GM19099 (cell line): ENCODE data around the gene TNRC6C.

ENCODE experiments used
- POLR2A ChIP-seq: IDR thresholded peaks from 3 replicates; pipeline ENCODE4 v1.6.1; 2011; ENCODE audit warnings: low read depth; ENCODE audit not compliant: insufficient read length; ENCODE audit errors: extremely low read depth

TNRC6C gene

DNA sequence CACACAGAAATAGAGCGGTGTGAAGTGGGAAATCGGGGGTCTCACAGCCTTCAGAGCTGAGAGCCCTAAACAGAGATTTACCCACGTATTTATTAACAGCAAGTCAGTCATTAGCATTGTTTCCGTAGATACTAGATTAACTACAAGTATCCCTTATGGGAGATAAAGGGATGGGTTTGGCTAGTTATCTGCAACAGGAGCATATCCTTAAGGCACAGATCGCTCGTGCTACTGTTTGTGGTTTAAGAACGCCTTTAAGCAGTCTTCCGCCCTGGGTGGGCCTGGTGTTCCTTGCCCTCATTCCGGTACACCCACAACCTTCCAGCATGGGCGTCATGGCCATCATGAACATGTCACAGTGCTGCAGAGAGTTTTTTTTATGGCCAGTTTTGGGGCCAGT lies 143.0 kb downstream of the TNRC6C start:
- no peak for TF ChIP-seq POLR2A

- TF ChIP-seq POLR2A: no peak
Observed at GRCh38 chr17:78103311-78103710, 144.8 kb downstream of the TNRC6C start.

DNA sequence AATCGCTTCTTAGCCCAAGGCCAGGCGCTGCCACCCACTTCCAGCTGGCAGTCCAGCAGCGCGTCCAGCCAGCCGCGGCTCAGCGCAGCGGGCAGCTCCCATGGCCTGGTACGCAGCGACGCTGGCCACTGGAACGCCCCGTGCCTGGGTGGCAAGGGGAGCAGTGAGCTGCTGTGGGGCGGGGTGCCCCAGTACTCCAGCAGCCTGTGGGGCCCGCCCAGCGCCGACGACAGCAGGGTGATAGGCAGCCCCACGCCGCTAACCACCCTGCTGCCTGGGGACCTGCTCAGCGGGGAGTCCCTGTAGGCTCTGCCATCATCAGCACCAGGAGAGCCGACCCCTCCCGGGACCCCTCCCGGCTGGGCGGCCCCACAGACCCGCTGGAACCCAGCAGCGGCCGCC lies 146.0 kb downstream of the TNRC6C start:
- no peak for TF ChIP-seq POLR2A

DNA sequence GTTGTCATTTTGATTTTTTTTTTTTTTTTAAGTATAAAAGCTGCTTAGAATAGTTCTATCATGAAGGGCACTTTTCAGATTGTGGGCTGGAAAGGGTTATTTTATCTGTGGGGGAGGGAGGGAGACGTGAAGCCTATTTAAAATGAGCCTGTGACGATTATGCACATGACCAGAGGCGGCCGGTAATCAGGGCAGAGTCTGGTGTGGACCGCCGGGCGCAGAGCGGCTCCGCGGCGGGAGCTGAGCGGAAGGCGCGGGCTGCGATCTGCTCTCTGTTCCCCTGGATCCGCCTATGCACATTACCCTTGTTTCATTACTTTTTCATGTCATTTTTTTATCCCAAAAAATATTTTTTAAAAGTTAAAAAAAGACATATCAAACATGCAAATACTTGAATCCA lies 146.6 kb downstream of the TNRC6C start:
- TF ChIP-seq POLR2A: no peak

- no peak for TF ChIP-seq POLR2A
Observed at GRCh38 chr17:78105551-78105950, 147.0 kb downstream of the TNRC6C start.

DNA sequence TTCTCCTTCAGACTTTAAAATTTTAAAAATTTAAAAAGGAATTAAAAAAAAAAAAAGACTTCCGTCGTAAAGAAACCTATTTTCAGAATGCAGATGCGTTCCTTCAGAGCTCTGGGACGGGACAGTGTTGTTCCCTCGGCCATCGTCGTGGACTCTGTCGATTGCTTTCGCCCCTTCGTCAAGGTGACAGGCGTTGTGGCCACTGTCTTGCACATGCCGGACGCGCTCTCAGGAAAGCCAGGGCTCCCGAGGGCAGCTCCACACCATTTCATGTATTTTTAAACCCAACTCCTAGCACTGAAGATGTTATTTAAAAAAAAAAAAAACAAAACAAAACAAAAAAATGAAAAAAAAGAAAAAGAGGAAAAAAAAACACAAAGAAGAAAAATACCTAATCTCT lies 147.7 kb downstream of the TNRC6C start:
- no peak for TF ChIP-seq POLR2A

DNA sequence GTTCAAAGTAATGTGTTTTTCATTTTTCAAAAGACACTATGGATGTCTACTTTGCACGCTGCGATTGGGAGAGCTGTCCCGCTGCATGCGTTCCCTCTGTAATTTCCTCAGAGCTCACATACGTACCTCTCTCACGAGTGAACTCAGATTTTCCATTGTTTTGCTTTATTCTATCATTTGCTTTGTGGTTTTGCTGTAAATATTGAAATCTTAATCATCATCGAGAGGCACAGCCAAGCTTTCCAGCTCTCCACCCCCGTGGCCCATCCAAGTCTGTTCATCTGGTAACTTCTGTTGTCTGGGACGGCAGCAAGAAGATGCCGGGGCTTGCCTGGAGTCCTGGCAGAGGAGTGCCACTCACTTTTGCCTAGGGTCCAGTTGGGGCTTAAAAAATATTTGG lies 149.0 kb downstream of the TNRC6C start:
- TF ChIP-seq POLR2A: no peak

- TF ChIP-seq POLR2A: no peak
Observed at GRCh38 chr17:78107976-78108725, 149.6 kb downstream of the TNRC6C start.

GRCh38 chr17:78108726-78109488 lies 150.4 kb downstream of the TNRC6C start:
- no peak for TF ChIP-seq POLR2A

DNA sequence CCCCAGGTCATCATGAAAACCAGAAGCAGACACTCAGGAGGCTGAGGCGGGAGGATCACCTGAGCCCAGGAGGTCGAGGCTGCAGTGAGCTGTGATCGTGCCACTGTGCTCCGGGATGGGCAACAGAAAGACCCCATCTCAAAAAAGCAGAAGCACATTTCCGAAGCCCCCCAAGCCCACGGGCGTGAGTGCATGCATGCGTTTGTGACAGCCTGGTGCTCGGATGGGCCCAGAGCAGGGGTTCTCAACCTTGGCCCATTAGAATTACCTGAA lies 150.9 kb downstream of the TNRC6C start:
- TF ChIP-seq POLR2A: no peak

DNA sequence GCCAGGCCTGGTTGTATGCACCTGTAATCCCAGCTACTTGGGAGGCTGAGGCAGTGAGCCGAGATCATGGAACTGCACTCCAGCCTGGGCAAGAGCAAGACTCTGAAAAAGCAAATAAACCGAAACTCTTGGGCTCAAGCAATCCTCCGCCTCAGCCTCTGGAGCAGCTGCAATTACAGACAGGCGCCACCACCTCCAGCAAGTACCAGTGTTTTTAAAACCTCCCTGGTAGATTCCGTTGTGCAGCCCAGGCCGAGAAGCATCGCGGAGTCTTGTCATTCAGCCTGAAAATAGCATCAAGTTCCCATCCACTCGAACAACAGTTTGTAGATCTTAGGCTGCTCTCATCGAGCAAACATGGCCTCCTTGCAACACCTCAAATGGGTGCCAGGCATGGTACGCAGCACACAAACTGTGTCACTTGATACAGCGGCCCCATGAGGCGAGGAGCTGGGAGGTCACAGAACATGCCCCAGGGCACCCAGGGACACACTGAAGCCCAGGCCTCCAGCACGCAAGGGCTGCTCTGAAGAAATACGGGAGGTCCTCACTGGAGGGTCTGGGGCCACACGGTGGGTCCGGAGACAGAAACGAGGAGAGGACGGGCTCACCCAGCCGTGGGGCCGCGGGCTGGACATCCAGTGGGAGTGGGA lies 152.0 kb downstream of the TNRC6C start:
- TF ChIP-seq POLR2A: peak; percentile 14

GRCh38 chr17:78111016-78111726 lies 152.7 kb downstream of the TNRC6C start:
- TF ChIP-seq POLR2A: no peak

GRCh38 chr17:78111727-78112517 lies 153.4 kb downstream of the TNRC6C start:
- TF ChIP-seq POLR2A: no peak

GRCh38 chr17:78112518-78113471 lies 154.3 kb downstream of the TNRC6C start:
- peak; percentile 12 for TF ChIP-seq POLR2A
